CD4-positive, alpha-beta T cell treated with Interferon gamma for 1 hour (primary cell): ENCODE results near the gene VSIG8.

Experiments
- DNase-seq: peaks from one replicate; pipeline ENCODE4 v3.0.0-alpha.2; 2020

Gene VSIG8

GRCh38 chr1:159828176-159828575 is 34.3 kb downstream of the VSIG8 start:
- DNase-seq = no peak

- DNase-seq = no peak
Observed at GRCh38 chr1:159827549-159827948, 34.9 kb downstream of the VSIG8 start.

GRCh38 chr1:159827102-159827490 is 35.4 kb downstream of the VSIG8 start:
- no peak for DNase-seq

- peak; percentile 70 for DNase-seq
Observed at GRCh38 chr1:159826441-159827101, 35.9 kb downstream of the VSIG8 start, which contains the start of gene SLAMF8. Gene SLAMF8 (plus strand): TSS chr1:159826873. CDS start chr1:159826899, 26 bp downstream.

GRCh38 chr1:159825564-159825963 is 36.9 kb downstream of the VSIG8 start:
- DNase-seq = no peak

GRCh38 chr1:159823406-159823805 is 39.1 kb downstream of the VSIG8 start:
- DNase-seq = no peak

- no peak for DNase-seq
Observed at GRCh38 chr1:159821171-159821867, 41.1 kb downstream of the VSIG8 start.

GRCh38 chr1:159817276-159818041 is 45.0 kb downstream of the VSIG8 start:
- no peak for DNase-seq

- DNase-seq = no peak
Observed at GRCh38 chr1:159815926-159816325, 46.5 kb downstream of the VSIG8 start.

- no peak for DNase-seq
Observed at GRCh38 chr1:159804924-159805323, 57.5 kb downstream of the VSIG8 start.
